ENCODE results near the gene LAMA2. TPM values are rescaled to one million over a fixed set of nuclear protein-coding genes. Genes with fewer than 3 reads are reported as not detected.

LAMA2 gene
- total RNA-seq, 1 donor from 2014 or later: 1.9 TPM

- H3K4me3 Mint-ChIP-seq (ENCODE audit: unreplicated experiment): no peak overlapping the region
- TF ChIP-seq CTCF (IDR thresholded peaks at IDR 0.05): no peak
- no peaks in the 10 kb centered on the region for H3K36me3 Mint-ChIP-seq (ENCODE audit: low read depth)
- H3K27me3 Mint-ChIP-seq (ENCODE audit: low read depth): no peaks in the 10 kb centered on the region
- H3K9me3 Mint-ChIP-seq (ENCODE audit: low read depth): no peaks in the 10 kb centered on the region
- no peak for DNase-seq (ENCODE audit: low spot score)
- no peak overlapping the region for H3K27ac Mint-ChIP-seq (ENCODE audit: unreplicated experiment)
- H3K4me1 Mint-ChIP-seq (ENCODE audit: low read depth): peaks cover 49% of the 10 kb centered on the region
These were observed 612.7 kb downstream of the LAMA2 start for GRCh38 chr6:129495652-129496051.

- no peaks in the 10 kb centered on the region for H3K36me3 Mint-ChIP-seq (ENCODE audit: low read depth)
- H3K27me3 Mint-ChIP-seq (ENCODE audit: low read depth): no peaks in the 10 kb centered on the region
- no peak overlapping the region for H3K4me3 Mint-ChIP-seq (ENCODE audit: unreplicated experiment)
- H3K27ac Mint-ChIP-seq (ENCODE audit: unreplicated experiment): no peak overlapping the region
- no peaks in the 10 kb centered on the region for H3K9me3 Mint-ChIP-seq (ENCODE audit: low read depth)
- no peak for TF ChIP-seq CTCF (IDR thresholded peaks at IDR 0.05)
- DNase-seq (ENCODE audit: low spot score): no peak
- H3K4me1 Mint-ChIP-seq (ENCODE audit: low read depth): peaks cover 50% of the 10 kb centered on the region
These were observed 614.8 kb downstream of the LAMA2 start for GRCh38 chr6:129497481-129498441.

- Mint-ChIP-seq H3K4me1 (ENCODE audit: low read depth) (peaks cover 46% of the 10 kb centered on the region), H3K4me3 (ENCODE audit: unreplicated experiment) (no peak overlapping the region), H3K27me3 (ENCODE audit: low read depth) (no peaks in the 10 kb centered on the region), H3K27ac (ENCODE audit: unreplicated experiment) (no peak overlapping the region), H3K9me3 (ENCODE audit: low read depth) (no peaks in the 10 kb centered on the region), H3K36me3 (ENCODE audit: low read depth) (no peaks in the 10 kb centered on the region)
- DNase-seq (ENCODE audit: low spot score): no peak
- TF ChIP-seq CTCF (IDR thresholded peaks at IDR 0.05): no peak
These were observed 615.6 kb downstream of the LAMA2 start for GRCh38 chr6:129498541-129498940.

GRCh38 chr6:129498950-129499842 lies 616.3 kb downstream of the LAMA2 start:
- peak; percentile 92 for TF ChIP-seq CTCF (IDR thresholded peaks at IDR 0.05)
- DNase-seq (ENCODE audit: low spot score): no peak
- H3K9me3 Mint-ChIP-seq (ENCODE audit: low read depth): no peaks in the 10 kb centered on the region
- no peak overlapping the region for H3K27ac Mint-ChIP-seq (ENCODE audit: unreplicated experiment)
- no peak overlapping the region for H3K4me3 Mint-ChIP-seq (ENCODE audit: unreplicated experiment)
- H3K27me3 Mint-ChIP-seq (ENCODE audit: low read depth): no peaks in the 10 kb centered on the region
- H3K36me3 Mint-ChIP-seq (ENCODE audit: low read depth): no peaks in the 10 kb centered on the region
- peaks cover 40% of the 10 kb centered on the region for H3K4me1 Mint-ChIP-seq (ENCODE audit: low read depth)

- no peaks in the 10 kb centered on the region for H3K36me3 Mint-ChIP-seq (ENCODE audit: low read depth)
- DNase-seq (ENCODE audit: low spot score): no peak
- no peak for TF ChIP-seq CTCF (IDR thresholded peaks at IDR 0.05)
These were observed 616.9 kb downstream of the LAMA2 start for GRCh38 chr6:129499843-129500219.

More at GRCh38 chr6:129499843-129500219, 616.9 kb downstream of the LAMA2 start:
- no peak overlapping the region for H3K4me3 Mint-ChIP-seq (ENCODE audit: unreplicated experiment)
- H3K4me1 Mint-ChIP-seq (ENCODE audit: low read depth): peaks cover 38% of the 10 kb centered on the region
- H3K9me3 Mint-ChIP-seq (ENCODE audit: low read depth): no peaks in the 10 kb centered on the region
- no peak overlapping the region for H3K27ac Mint-ChIP-seq (ENCODE audit: unreplicated experiment)
- H3K27me3 Mint-ChIP-seq (ENCODE audit: low read depth): no peaks in the 10 kb centered on the region

All from chondrocyte (in vitro differentiated cells).